Right lobe of liver (tissue), 6 donors: ENCODE results near the gene RPL19. TPM values are rescaled to one million over a fixed set of nuclear protein-coding genes. Genes with fewer than 3 reads are reported as not detected.

Experiments
- ATAC-seq, 4 donors: fragments of 200-7000 bp; cut with Tn5 transposase; one replicate each; pipeline ENCODE4 v1.9.1; 2020; ENCODE audit warnings: mild to moderate bottlenecking in 4 of 4, moderate library complexity in 4 of 4
- DNase-seq, 3 donors: peaks; one replicate each; pipeline ENCODE4 v3.0.0-alpha.2; 2020
- H3K27ac ChIP-seq, 3 donors: fragments of 200-600 bp; one replicate each; pipeline ENCODE4 v1.8.0; 2022
- H3K27me3 ChIP-seq, 2 donors: fragments of 200-600 bp; one replicate each; pipeline ENCODE4 v1.8.0; 2022
- H3K36me3 ChIP-seq, 4 donors: fragments of 200-600 bp; sonication (generic) in 1 of 4; one replicate each; pipeline versions ENCODE4 v1.5.1 to v1.8.0; 2017 to 2022; ENCODE audit warnings: control low read depth in 1 of 4
- H3K4me1 ChIP-seq, 4 donors: fragments of 200-600 bp; sonication (generic) in 1 of 4; one replicate each; pipeline versions ENCODE4 v1.5.1 to v1.8.0; 2017 to 2022; ENCODE audit warnings: control low read depth in 1 of 4
- H3K4me3 ChIP-seq, 3 donors: fragments of 200-600 bp; one replicate each; pipeline ENCODE4 v1.8.0; 2022
- H3K9me3 ChIP-seq, 4 donors: fragments of 200-600 bp; sonication (generic) in 1 of 4; one replicate each; pipeline versions ENCODE4 v1.5.1 to v1.8.0; 2017 to 2022; ENCODE audit warnings: control low read depth in 1 of 4
- POLR2A ChIP-seq: fragments of 450-650 bp; IDR thresholded peaks from one replicate; pipeline ENCODE4 v1.6.1; 2017; ENCODE audit warnings: antibody characterized with exemption, mild to moderate bottlenecking
- WGBS: methylation state at CpG from one replicate; pipeline ENCODE4 v1.1.6; 2018; ENCODE audit warnings: low coverage, low lambda C conversion rate; ENCODE audit not compliant: insufficient coverage; ENCODE audit errors: missing lambda C conversion rate; 5-methylcytosine and 5-hydroxymethylcytosine counted together
- intact Hi-C, 2 donors: fragments of 100-400 bp; cut with DNase I; formaldehyde crosslinking; loops; one replicate each; pipeline versions ENCODE4 v1.11.2 to v1.14.1; 2022
- total RNA-seq, 6 experiments: library from RNA; depleted of rRNA in 2 of 6; stranded (reverse); fragments of >200 nt in 2 of 6; fragmentation: NEBNext Ultra II Directional in 3 of 6; extraction: Animal tissue kit (Norgen Biotek cat#: 25700) in 3 of 6; gene quantifications; one replicate each; pipeline versions ENCODE4 v1.1.0 to v1.2.4, GENCODE V29; 2016 to 2023
- TF ChIP-seq, protein P1 (sequence below), 4 donors: fragments of 200-600 bp in 3 of 4; fragments of 450-650 bp in 1 of 4; IDR thresholded peaks; one replicate each; pipeline versions ENCODE4 v1.5.1 to v1.8.0; 2016 to 2022; ENCODE audit warnings: antibody characterized with exemption in 4 of 4, mild to moderate bottlenecking in 2 of 4
- donor health status: DM: no; HTN: yes; CAD: no.
- donor health status: DM: no; HTN: no; CAD: no.
- donor health status: DM: no; HTN: no; CAD: no.
- donor health status: DM: no; HTN: yes; CAD: no.
- donor health status: DM: no; HTN: yes; CAD: no.

The RPL19 gene
- total RNA-seq, 6 experiments from 2014 or later, result 537 to 1,327 (median 627) TPM

DNA sequence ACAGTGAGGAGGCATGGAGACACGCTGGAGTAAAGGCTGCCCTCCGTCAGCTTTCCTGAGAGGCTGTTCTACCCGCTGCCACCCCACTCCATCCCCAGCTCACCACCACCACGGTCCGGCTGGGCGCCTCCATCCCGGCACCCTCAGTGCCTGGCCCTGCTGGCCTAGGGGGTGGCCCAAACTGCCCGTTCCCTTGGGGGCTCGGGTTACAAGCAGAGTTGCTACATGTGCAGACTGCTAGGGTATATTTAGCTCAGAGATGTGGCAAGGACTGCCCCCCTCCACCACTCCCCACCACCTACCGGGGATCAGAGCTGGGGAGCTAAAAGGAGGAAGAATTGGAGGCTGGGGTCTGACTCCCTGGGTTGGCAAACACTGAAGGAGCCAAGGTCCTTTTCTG, 6.7 kb upstream of the RPL19 start:
- H3K36me3 ChIP-seq, result no peaks in the 10 kb centered on the region

DNA sequence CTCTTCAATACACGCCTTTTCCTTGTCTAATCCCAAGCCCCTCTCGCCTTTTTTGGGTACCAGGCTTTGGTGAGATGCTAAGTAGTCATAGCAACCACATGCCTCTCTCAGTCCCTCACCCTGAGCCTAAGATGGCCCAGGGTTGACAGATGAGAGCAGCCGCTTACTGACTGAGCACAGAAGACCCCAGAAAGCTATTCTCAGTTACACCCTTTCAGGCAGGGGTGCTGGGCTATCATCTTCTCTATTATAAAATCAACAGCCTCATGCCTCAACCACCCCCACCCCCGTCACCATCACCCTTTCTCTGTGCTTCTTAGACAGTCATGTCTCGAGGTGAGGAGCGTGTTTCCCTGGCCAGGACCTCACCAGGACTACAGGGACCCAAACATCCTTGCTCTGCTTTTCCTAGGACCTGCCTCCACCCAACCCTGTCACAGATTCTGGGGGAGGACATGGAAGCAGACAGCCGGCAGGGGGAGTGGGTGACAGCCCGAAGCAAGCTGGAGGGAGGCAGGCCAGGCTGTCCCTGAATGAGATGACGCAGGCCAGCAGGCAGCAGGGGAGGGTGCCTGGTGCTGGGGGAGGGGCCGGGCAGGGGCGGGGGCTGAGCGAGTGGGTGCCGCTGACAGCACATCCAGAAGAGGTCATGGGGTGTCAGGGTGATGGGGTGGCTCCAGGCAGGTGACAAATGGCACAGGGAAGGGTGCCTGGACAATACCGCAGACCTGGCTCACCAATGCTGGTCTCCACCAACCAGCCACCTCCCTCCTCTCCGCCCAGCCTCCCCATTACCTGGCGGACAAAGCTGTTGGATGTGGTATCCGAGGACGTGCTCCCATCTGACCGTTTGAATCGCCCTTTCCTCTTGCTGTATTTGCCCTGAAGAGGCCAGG, 5.7 kb upstream of the RPL19 start:
- DNase-seq (peak in 1 of 3 donors; percentile 62), ATAC-seq (peak; percentile 45 to 76 (median 54))
- WGBS, result 33% methylated on average over 7 of the region's 20 CpGs
- H3K36me3 ChIP-seq, result no peaks in the 10 kb centered on the region
- intact Hi-C loops, result no loop called here
- H3K27me3 ChIP-seq, result no peaks in the 10 kb centered on the region
- H3K9me3 ChIP-seq, result no peaks in the 10 kb centered on the region
- TF ChIP-seq, protein P1, sequence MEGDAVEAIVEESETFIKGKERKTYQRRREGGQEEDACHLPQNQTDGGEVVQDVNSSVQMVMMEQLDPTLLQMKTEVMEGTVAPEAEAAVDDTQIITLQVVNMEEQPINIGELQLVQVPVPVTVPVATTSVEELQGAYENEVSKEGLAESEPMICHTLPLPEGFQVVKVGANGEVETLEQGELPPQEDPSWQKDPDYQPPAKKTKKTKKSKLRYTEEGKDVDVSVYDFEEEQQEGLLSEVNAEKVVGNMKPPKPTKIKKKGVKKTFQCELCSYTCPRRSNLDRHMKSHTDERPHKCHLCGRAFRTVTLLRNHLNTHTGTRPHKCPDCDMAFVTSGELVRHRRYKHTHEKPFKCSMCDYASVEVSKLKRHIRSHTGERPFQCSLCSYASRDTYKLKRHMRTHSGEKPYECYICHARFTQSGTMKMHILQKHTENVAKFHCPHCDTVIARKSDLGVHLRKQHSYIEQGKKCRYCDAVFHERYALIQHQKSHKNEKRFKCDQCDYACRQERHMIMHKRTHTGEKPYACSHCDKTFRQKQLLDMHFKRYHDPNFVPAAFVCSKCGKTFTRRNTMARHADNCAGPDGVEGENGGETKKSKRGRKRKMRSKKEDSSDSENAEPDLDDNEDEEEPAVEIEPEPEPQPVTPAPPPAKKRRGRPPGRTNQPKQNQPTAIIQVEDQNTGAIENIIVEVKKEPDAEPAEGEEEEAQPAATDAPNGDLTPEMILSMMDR (IDR thresholded peaks at IDR 0.05), result peak in 3 of 4 donors; percentile 9 to 33 (median 20)
- TF ChIP-seq POLR2A, result no peak
- H3K4me1 ChIP-seq, result peaks cover 0 to 13% (median 0%) of the 10 kb centered on the region in 4 donors
- no peak overlapping the region for H3K27ac ChIP-seq
- no peak overlapping the region for H3K4me3 ChIP-seq

More for the DNA sequence above, 6.7 kb upstream of the RPL19 start:
- intact Hi-C loops, result no loop called here
- DNase-seq, result no peak
- H3K27ac ChIP-seq, result no peak overlapping the region
- H3K4me1 ChIP-seq, result peaks cover 0 to 9% (median 0%) of the 10 kb centered on the region in 4 donors
- no peaks in the 10 kb centered on the region for H3K27me3 ChIP-seq
- WGBS, result 60% methylated on average over 1 of the region's 10 CpGs
- H3K4me3 ChIP-seq, result no peak overlapping the region
- ATAC-seq, result no peak
- H3K9me3 ChIP-seq, result no peaks in the 10 kb centered on the region
- no peak for TF ChIP-seq POLR2A
- TF ChIP-seq, protein P1 (IDR thresholded peaks at IDR 0.05), result no peak

DNA sequence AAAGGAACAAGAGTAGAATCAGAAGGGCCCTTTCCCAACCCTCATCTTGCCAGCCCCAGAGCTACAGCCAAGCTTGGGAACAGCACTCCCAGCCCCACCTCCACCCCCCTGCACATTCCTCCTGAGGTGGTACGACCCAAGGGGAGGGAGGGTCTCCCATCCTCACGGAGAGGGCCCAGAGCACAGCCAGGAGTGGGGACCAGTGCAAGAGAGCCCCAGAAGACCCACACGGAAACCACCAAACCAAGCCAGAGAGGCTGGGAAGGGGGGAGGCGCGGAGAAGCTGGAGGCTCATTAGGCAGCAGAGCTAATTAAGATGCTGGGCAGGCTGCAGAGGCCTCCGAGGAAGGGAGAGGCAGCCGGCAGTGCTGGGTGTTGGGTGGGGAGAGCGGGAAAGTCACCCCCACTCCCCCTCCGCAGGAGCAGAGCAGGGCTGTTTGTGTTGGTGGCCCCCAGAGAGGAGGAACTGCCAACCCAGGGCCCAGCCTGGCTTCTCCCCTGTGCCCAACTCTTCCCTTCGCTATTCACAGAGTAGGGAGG, 5.0 kb upstream of the RPL19 start:
- no peak for TF ChIP-seq POLR2A
- TF ChIP-seq, protein P1 (IDR thresholded peaks at IDR 0.05), result no peak
- no peaks in the 10 kb centered on the region for H3K27me3 ChIP-seq
- intact Hi-C loops, result no loop called here
- no peak overlapping the region for H3K4me3 ChIP-seq
- no peak overlapping the region for H3K27ac ChIP-seq
- peaks cover 0 to 15% (median 0%) of the 10 kb centered on the region in 4 donors for H3K4me1 ChIP-seq
- no peaks in the 10 kb centered on the region for H3K36me3 ChIP-seq
- ATAC-seq (no peak), DNase-seq (no peak)
- WGBS, result 40% methylated on average over 3 of the region's 10 CpGs
- H3K9me3 ChIP-seq, result no peaks in the 10 kb centered on the region

DNA sequence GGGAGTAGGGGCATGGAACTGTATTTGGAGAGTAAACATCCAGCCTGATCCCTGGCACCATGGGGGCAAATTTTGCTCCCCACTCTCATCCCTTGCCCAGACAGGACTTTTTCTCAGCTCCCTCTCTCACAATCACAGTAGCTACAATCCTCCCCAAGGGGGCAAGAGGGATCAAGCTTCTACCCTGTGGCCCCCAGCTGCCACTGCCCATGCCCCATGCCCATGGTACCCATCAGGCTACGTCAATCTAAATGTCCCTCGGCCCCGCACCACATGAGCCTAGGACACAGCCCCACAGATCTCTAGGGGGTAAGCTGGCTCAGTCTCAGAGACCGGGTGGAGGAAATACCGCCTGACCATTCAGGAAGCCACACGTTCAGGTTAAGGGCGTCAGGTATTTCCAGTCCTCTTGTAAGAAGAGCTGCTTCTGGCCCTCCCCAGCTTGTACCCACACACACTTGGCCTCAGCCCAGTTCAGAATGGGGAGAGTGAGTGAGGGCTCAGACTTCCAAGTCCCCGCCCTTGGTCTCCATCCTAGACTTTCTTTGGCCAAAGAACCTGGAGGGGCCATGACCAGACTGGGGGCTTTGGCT, 4.4 kb upstream of the RPL19 start:
- H3K27me3 ChIP-seq, result no peaks in the 10 kb centered on the region
- H3K4me3 ChIP-seq, result no peak overlapping the region
- DNase-seq, result no peak
- H3K9me3 ChIP-seq, result no peaks in the 10 kb centered on the region
- H3K4me1 ChIP-seq, result peaks cover 0 to 15% (median 0%) of the 10 kb centered on the region in 4 donors
- TF ChIP-seq, protein P1 (IDR thresholded peaks at IDR 0.05), result no peak
- no peak for TF ChIP-seq POLR2A
- no peak overlapping the region for H3K27ac ChIP-seq
- no peaks in the 10 kb centered on the region for H3K36me3 ChIP-seq
- no peak for ATAC-seq
- intact Hi-C loops, result no loop called here
- WGBS, result 56% methylated on average over 3 of the region's 8 CpGs
